Astrocyte (in vitro differentiated cells and primary cell): Measurements from ENCODE around the gene WNT7B.

Experiments used
- EZH2 ChIP-seq: IDR thresholded peaks from 2 replicates; pipeline ENCODE4 v1.6.1; 2012; ENCODE audit warnings: mild to moderate bottlenecking, low read length, inconsistent platforms; ENCODE audit not compliant: insufficient read depth
- TF ChIP-seq, protein P1 (sequence below): IDR thresholded peaks from 2 replicates; pipeline ENCODE4 v1.5.1; 2011; ENCODE audit warnings: low read depth, mild to moderate bottlenecking, inconsistent platforms, low read length, moderate library complexity; ENCODE audit not compliant: insufficient read depth

DNA sequence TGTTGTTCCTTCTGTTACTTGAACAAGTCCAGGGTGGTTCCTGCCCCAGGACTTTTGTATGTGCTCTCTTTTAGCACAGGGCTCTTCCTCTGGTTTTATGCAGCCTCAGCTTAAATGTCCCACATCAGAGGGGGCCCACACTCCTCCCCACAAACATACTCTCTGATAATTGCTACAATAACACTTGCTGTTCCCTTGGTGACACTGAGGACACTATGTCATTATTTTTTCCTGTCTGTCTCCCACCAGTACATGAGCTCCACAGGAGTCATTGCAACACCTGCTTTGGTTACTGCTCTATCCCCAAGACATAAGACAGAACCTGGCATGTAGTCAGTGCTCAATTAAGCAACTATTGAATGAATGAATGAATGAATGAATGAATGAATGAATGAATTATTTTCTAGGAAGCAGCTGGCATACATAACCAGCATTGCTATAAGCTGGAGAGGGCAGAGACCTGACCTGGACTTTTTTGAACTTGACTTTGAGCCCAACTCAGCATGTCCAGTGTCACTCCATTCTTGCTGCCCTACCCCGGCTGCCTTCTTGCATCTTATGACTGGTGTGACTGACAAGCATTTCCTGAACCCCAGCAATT, 7.5 kb upstream of the WNT7B start:
- TF ChIP-seq, protein P1, sequence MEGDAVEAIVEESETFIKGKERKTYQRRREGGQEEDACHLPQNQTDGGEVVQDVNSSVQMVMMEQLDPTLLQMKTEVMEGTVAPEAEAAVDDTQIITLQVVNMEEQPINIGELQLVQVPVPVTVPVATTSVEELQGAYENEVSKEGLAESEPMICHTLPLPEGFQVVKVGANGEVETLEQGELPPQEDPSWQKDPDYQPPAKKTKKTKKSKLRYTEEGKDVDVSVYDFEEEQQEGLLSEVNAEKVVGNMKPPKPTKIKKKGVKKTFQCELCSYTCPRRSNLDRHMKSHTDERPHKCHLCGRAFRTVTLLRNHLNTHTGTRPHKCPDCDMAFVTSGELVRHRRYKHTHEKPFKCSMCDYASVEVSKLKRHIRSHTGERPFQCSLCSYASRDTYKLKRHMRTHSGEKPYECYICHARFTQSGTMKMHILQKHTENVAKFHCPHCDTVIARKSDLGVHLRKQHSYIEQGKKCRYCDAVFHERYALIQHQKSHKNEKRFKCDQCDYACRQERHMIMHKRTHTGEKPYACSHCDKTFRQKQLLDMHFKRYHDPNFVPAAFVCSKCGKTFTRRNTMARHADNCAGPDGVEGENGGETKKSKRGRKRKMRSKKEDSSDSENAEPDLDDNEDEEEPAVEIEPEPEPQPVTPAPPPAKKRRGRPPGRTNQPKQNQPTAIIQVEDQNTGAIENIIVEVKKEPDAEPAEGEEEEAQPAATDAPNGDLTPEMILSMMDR, result no peak
- TF ChIP-seq EZH2, result no peak
